HEK293 (cell line): Measurements from ENCODE around the gene NT5DC2.

Source experiments
- CTCF ChIA-PET: fragments of 350-600 bp; formaldehyde crosslinking; extraction: SDS; loops from one replicate; lab custom pipeline; 2021; ENCODE audit warnings: antibody characterized with exemption; lab: Yijun Ruan, JAX
- POLR2A ChIA-PET: fragments of 300-600 bp; formaldehyde crosslinking; extraction: SDS; loops from one replicate; lab custom pipeline; 2020; ENCODE audit warnings: antibody characterized with exemption, inconsistent platforms; lab: Yijun Ruan, JAX
- H3K27ac ChIP-seq: fragments of 200-500 bp; sonication (Bioruptor generic); 2 replicates; pipeline ENCODE4 v1.5.1; 2014; ENCODE audit warnings: low read depth, low read length, control low read depth, inconsistent platforms; ENCODE audit errors: extremely low read depth
- H3K36me3 ChIP-seq, 2 experiments: fragments of 200-500 bp in 1 of 2; sonication (Bioruptor generic) in 1 of 2; 1 replicate in 1 of 2; 2 replicates in 1 of 2; pipeline ENCODE4 v1.5.1; 2014 to 2017; ENCODE audit warnings: inconsistent platforms in 2 of 2, low read length in 2 of 2; ENCODE audit not compliant: control insufficient read depth in 2 of 2, insufficient read depth in 1 of 2
- H3K4me1 ChIP-seq: fragments of 200-500 bp; sonication (Bioruptor generic); 2 replicates; pipeline ENCODE4 v1.5.1; 2014; ENCODE audit warnings: mild to moderate bottlenecking, low read length, inconsistent platforms; ENCODE audit not compliant: control insufficient read depth, insufficient read depth
- H3K4me3 ChIP-seq: 2 replicates; pipeline ENCODE4 v1.5.1; 2011; ENCODE audit warnings: low read depth, mild to moderate bottlenecking, control low read depth, low read length, moderate library complexity
- H3K9me3 ChIP-seq: fragments of 200-500 bp; sonication (Bioruptor generic); 2 replicates; pipeline ENCODE4 v1.5.1; 2014; ENCODE audit warnings: low read depth, low read length, inconsistent platforms; ENCODE audit not compliant: control insufficient read depth, insufficient read depth
- GLIS1 ChIP-seq: fragments of 450-650 bp; formaldehyde crosslinking; IDR thresholded peaks from 2 replicates; pipeline ENCODE4 v1.5.1; 2016; ENCODE audit warnings: missing biosample characterization, missing genetic modification characterization
- HOXA7 ChIP-seq: sonication (generic); formaldehyde crosslinking; IDR thresholded peaks from 2 replicates; pipeline ENCODE4 v1.8.1; 2022; ENCODE audit warnings: missing genetic modification reagents, borderline replicate concordance
- KLF16 ChIP-seq: fragments of 450-650 bp; formaldehyde crosslinking; IDR thresholded peaks from 2 replicates; pipeline ENCODE4 v1.5.1; 2017; ENCODE audit warnings: missing biosample characterization, missing genetic modification characterization
- PATZ1 ChIP-seq: fragments of 450-650 bp; formaldehyde crosslinking; IDR thresholded peaks from 2 replicates; pipeline ENCODE4 v1.5.1; 2016; ENCODE audit warnings: missing biosample characterization, missing genetic modification characterization
- PBX3 ChIP-seq: sonication (generic); formaldehyde crosslinking; IDR thresholded peaks from 2 replicates; pipeline ENCODE4 v1.8.1; 2022; ENCODE audit warnings: mild to moderate bottlenecking, moderate library complexity, missing genetic modification reagents
- SCRT1 ChIP-seq: fragments of 450-650 bp; formaldehyde crosslinking; IDR thresholded peaks from 2 replicates; pipeline ENCODE4 v1.5.1; 2016; ENCODE audit warnings: missing biosample characterization, missing genetic modification characterization, borderline replicate concordance
- SCRT2 ChIP-seq: fragments of 450-650 bp; formaldehyde crosslinking; IDR thresholded peaks from 2 replicates; pipeline ENCODE4 v1.5.1; 2016; ENCODE audit warnings: missing biosample characterization, missing genetic modification characterization
- ZBTB1 ChIP-seq: fragments of 450-650 bp; formaldehyde crosslinking; IDR thresholded peaks from 2 replicates; pipeline ENCODE4 v1.5.1; 2016; ENCODE audit warnings: missing biosample characterization, missing genetic modification characterization
- ZBTB7A ChIP-seq: fragments of 450-650 bp; formaldehyde crosslinking; IDR thresholded peaks from 2 replicates; pipeline ENCODE4 v1.5.1; 2016; ENCODE audit warnings: low read depth, missing biosample characterization, missing genetic modification characterization
- ZNF114 ChIP-seq: fragments of 450-650 bp; formaldehyde crosslinking; IDR thresholded peaks from 2 replicates; pipeline ENCODE4 v1.5.0; 2017; ENCODE audit warnings: missing biosample characterization, missing genetic modification characterization
- ZNF530 ChIP-seq: fragments of 450-650 bp; formaldehyde crosslinking; IDR thresholded peaks from 2 replicates; pipeline ENCODE4 v1.5.1; 2016; ENCODE audit warnings: low read depth, missing biosample characterization, missing genetic modification characterization
- ZNF660 ChIP-seq: fragments of 450-650 bp; IDR thresholded peaks from 2 replicates; pipeline ENCODE4 v1.5.1; 2018; ENCODE audit warnings: missing biosample characterization, mild to moderate bottlenecking, missing genetic modification characterization
- ZNF776 ChIP-seq: fragments of 450-650 bp; formaldehyde crosslinking; IDR thresholded peaks from 2 replicates; pipeline ENCODE4 v1.5.0; 2017; ENCODE audit warnings: missing biosample characterization, missing genetic modification characterization, borderline replicate concordance
- ZNF791 ChIP-seq: fragments of 450-650 bp; formaldehyde crosslinking; IDR thresholded peaks from 2 replicates; pipeline ENCODE4 v1.5.1; 2016; ENCODE audit warnings: missing biosample characterization, missing genetic modification characterization

Gene NT5DC2

GRCh38 chr3:52531860-52532516, 1.7 kb downstream of the NT5DC2 start:
- Histone ChIP-seq H3K9me3 (no peaks in the 10 kb centered on the region), H3K4me3 (no peak overlapping the region), H3K27ac (no peak overlapping the region; the same call in 1 of the 2 replicates), H3K36me3 (peaks cover 0 to 49% of the 10 kb centered on the region in 2 experiments; a peak in 1 of 3 replicates), H3K4me1 (peaks cover 4% of the 10 kb centered on the region; the same call in 1 of the 2 replicates)
- POLR2A ChIA-PET: no interaction called here
- TF ChIP-seq HOXA7 (CRISPR knock-in tag) (no peak), ZBTB7A (tag by site-specific recombination) (no peak), SCRT2 (tag by site-specific recombination) (peak; percentile 95), SCRT1 (peak; percentile 59; the same call in 1 of the 2 replicates)
- CTCF ChIA-PET: no interaction called here

- Histone ChIP-seq H3K9me3 (no peaks in the 10 kb centered on the region), H3K4me3 (no peak overlapping the region), H3K27ac (0 out of 2 replicates have a peak overlapping the region, but pooled peaks have one; percentile 19), H3K36me3 (peaks cover 0 to 57% of the 10 kb centered on the region in 2 experiments; a peak in 1 of 3 replicates), H3K4me1 (peaks cover 4% of the 10 kb centered on the region; the same call in 1 of the 2 replicates)
- TF ChIP-seq ZBTB1 (tag by site-specific recombination) (no peak), ZNF530 (tag by site-specific recombination) (no peak), GLIS1 (tag by site-specific recombination) (0 out of 2 replicates have a peak, but pooled peaks have one; percentile 13), ZNF791 (tag by site-specific recombination) (no peak), ZNF114 (tag by site-specific recombination) (no peak)
- CTCF ChIA-PET: no interaction called here
- POLR2A ChIA-PET: no interaction called here
These were observed 2.5 kb downstream of the NT5DC2 start for GRCh38 chr3:52530918-52531826.

- H3K36me3 ChIP-seq: peaks cover 0 to 71% of the 10 kb centered on the region in 2 experiments; a peak in 1 of 3 replicates
These were observed 4.0 kb downstream of the NT5DC2 start for GRCh38 chr3:52529376-52530333.

More at GRCh38 chr3:52529376-52530333, 4.0 kb downstream of the NT5DC2 start:
- ChIA-PET POLR2A (no interaction called here), CTCF (no interaction called here)
- Histone ChIP-seq H3K27ac (no peak overlapping the region), H3K4me1 (peaks cover 4% of the 10 kb centered on the region; the same call in 1 of the 2 replicates), H3K4me3 (no peak overlapping the region), H3K9me3 (no peaks in the 10 kb centered on the region)
- no peak for TF ChIP-seq ZBTB7A (tag by site-specific recombination)
- TF ChIP-seq PBX3 (CRISPR knock-in tag): no peak
- no peak for TF ChIP-seq ZNF776 (tag by site-specific recombination)
- TF ChIP-seq PATZ1 (tag by site-specific recombination): no peak
- no peak for TF ChIP-seq ZNF660 (tag by site-specific recombination)
- TF ChIP-seq KLF16 (tag by site-specific recombination): no peak
